ENCODE results near the gene TMEM26.

Gene TMEM26

GRCh38 chr10:61456095-61456789 is 3.1 kb upstream of the TMEM26 start:
- no peak for DNase-seq

- no peak for DNase-seq
These were observed 2.5 kb upstream of the TMEM26 start for GRCh38 chr10:61455656-61456055.

- no peak for DNase-seq
These were observed 1.4 kb upstream of the TMEM26 start for GRCh38 chr10:61454541-61454940.

- DNase-seq, result no peak
These were observed 980 bp downstream of the TMEM26 start for GRCh38 chr10:61452151-61452651.

- no peak for DNase-seq
These were observed 1.8 kb downstream of the TMEM26 start for GRCh38 chr10:61451357-61451756.

- DNase-seq, result no peak
These were observed 4.2 kb downstream of the TMEM26 start for GRCh38 chr10:61448841-61449600.

- no peak for DNase-seq
These were observed 5.1 kb downstream of the TMEM26 start for GRCh38 chr10:61448091-61448490.

GRCh38 chr10:61439058-61439609 is 14.0 kb downstream of the TMEM26 start:
- no peak for DNase-seq

GRCh38 chr10:61438141-61438988 is 14.8 kb downstream of the TMEM26 start:
- DNase-seq, result no peak

GRCh38 chr10:61423178-61423577 is 30.0 kb downstream of the TMEM26 start:
- DNase-seq, result no peak

- no peak for DNase-seq
These were observed 35.5 kb downstream of the TMEM26 start for GRCh38 chr10:61417661-61418060.

- no peak for DNase-seq
These were observed 37.4 kb downstream of the TMEM26 start for GRCh38 chr10:61415824-61416223.

GRCh38 chr10:61411706-61412105 is 41.5 kb downstream of the TMEM26 start:
- DNase-seq, result no peak

- no peak for DNase-seq
These were observed 42.7 kb downstream of the TMEM26 start for GRCh38 chr10:61410353-61411070.

GRCh38 chr10:61409157-61409556 is 44.0 kb downstream of the TMEM26 start:
- DNase-seq, result no peak

- DNase-seq, result no peak
These were observed 45.1 kb downstream of the TMEM26 start for GRCh38 chr10:61408105-61408504.

GRCh38 chr10:61406736-61407135 is 46.4 kb downstream of the TMEM26 start:
- DNase-seq, result no peak

- no peak for DNase-seq
These were observed 46.9 kb downstream of the TMEM26 start for GRCh38 chr10:61406242-61406641.

GRCh38 chr10:61404751-61405150 is 48.4 kb downstream of the TMEM26 start:
- DNase-seq, result no peak

- DNase-seq, result no peak
These were observed 52.7 kb downstream of the TMEM26 start for GRCh38 chr10:61400524-61400923.

GRCh38 chr10:61399406-61399805 is 53.8 kb downstream of the TMEM26 start:
- DNase-seq, result no peak

All from NCI-H1930 (cell line).